ENCODE results near the gene PPP4R4. TPM values are rescaled to one million over a fixed set of nuclear protein-coding genes. Genes with fewer than 3 reads are reported as not detected.

Gene PPP4R4
- total RNA-seq, 1 experiment from 2014 or later = 3.9 TPM

GRCh38 chr14:94139421-94139820, 34.7 kb upstream of the PPP4R4 start:
- Histone ChIP-seq H2BK20ac (ENCODE audit: low read depth, low read length, poor library complexity, severe bottlenecking) (no peak overlapping the region), H3K9ac (ENCODE audit: extremely low read depth, insufficient read length, low read length) (no peak overlapping the region), H3K4me2 (ENCODE audit: insufficient read depth, insufficient read length, low read length) (no peak overlapping the region), H2AK5ac (ENCODE audit: insufficient read length, low read length) (no peak overlapping the region), H3K14ac (ENCODE audit: insufficient read depth, low read length) (no peak overlapping the region), H3K79me2 (ENCODE audit: insufficient read depth, low read length) (no peaks in the 10 kb centered on the region), H3K4me1 (ENCODE audit: insufficient read depth, low read length) (peaks cover 4% of the 10 kb centered on the region; the same call in 1 of the 2 replicates), H3K79me1 (ENCODE audit: insufficient read depth, low read depth, low read length, poor library complexity, severe bottlenecking) (no peaks in the 10 kb centered on the region), H3K23ac (ENCODE audit: insufficient read length, low read depth, low read length) (no peak overlapping the region), H4K8ac (replicated peaks; ENCODE audit: insufficient read length, low read depth, low read length) (no peak overlapping the region), H4K91ac (ENCODE audit: insufficient read length, low read depth, low read length) (no peak overlapping the region), H3K4ac (ENCODE audit: low read depth, low read length) (no peak overlapping the region), H4K5ac (ENCODE audit: insufficient read length, low read depth, low read length) (no peak overlapping the region), H2BK12ac (ENCODE audit: insufficient read length, low read depth, low read length) (no peak overlapping the region), H2BK15ac (ENCODE audit: low read depth, low read length) (no peak overlapping the region), H3T11ph (ENCODE audit: low read length) (no peak overlapping the region), H3K18ac (ENCODE audit: insufficient read length, low read depth, low read length) (no peak overlapping the region), H3K56ac (ENCODE audit: insufficient read length, low read depth, low read length) (no peak overlapping the region), H4K20me1 (ENCODE audit: control insufficient read depth, insufficient read depth, insufficient read length) (no peaks in the 10 kb centered on the region), H2BK5ac (ENCODE audit: insufficient read length, low read length) (no peak overlapping the region), H3K27me3 (ENCODE audit: insufficient read depth, low read length) (no peaks in the 10 kb centered on the region), H3K9me3 (ENCODE audit: control insufficient read depth, low read depth, low read length) (no peaks in the 10 kb centered on the region), H3K23me2 (ENCODE audit: insufficient read length, low read depth, low read length, poor library complexity, severe bottlenecking) (peaks cover 2% of the 10 kb centered on the region), H3K27ac (ENCODE audit: insufficient read length, low read depth, low read length) (no peak overlapping the region), H2BK120ac (ENCODE audit: low read depth, low read length, poor library complexity, severe bottlenecking) (no peak overlapping the region), H2AFZ (ENCODE audit: low read length) (no peak overlapping the region)
- TF ChIP-seq, protein P1, sequence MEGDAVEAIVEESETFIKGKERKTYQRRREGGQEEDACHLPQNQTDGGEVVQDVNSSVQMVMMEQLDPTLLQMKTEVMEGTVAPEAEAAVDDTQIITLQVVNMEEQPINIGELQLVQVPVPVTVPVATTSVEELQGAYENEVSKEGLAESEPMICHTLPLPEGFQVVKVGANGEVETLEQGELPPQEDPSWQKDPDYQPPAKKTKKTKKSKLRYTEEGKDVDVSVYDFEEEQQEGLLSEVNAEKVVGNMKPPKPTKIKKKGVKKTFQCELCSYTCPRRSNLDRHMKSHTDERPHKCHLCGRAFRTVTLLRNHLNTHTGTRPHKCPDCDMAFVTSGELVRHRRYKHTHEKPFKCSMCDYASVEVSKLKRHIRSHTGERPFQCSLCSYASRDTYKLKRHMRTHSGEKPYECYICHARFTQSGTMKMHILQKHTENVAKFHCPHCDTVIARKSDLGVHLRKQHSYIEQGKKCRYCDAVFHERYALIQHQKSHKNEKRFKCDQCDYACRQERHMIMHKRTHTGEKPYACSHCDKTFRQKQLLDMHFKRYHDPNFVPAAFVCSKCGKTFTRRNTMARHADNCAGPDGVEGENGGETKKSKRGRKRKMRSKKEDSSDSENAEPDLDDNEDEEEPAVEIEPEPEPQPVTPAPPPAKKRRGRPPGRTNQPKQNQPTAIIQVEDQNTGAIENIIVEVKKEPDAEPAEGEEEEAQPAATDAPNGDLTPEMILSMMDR (conservative IDR thresholded peaks at IDR 0.05) = no peak
- no peak overlapping the region for H3K27ac Mint-ChIP-seq
- peaks cover 17 to 20% of the 10 kb centered on the region in 2 experiments for H3K4me1 Mint-ChIP-seq
- DNase-seq = no peak
- H3K9me3 Mint-ChIP-seq = peaks cover 14 to 15% of the 10 kb centered on the region in 2 experiments
- no peak overlapping the region for H3K4me3 Mint-ChIP-seq
- WGBS (ENCODE audit: extremely low coverage, insufficient read length, low lambda C conversion rate) = no CpG with 5 or more reads among the region's 5 CpGs
- H3K36me3 Mint-ChIP-seq (ENCODE audit: insufficient read depth in 1 of 3, low read depth in 3 of 3) = peaks cover 0 to 18% (median 6%) of the 10 kb centered on the region in 3 experiments; a peak in 4 of 7 replicates
- peaks cover 12% of the 10 kb centered on the region for H3K27me3 Mint-ChIP-seq (ENCODE audit: low read depth)
